ENCODE results near the gene DGKZ.

DGKZ gene

GRCh38 chr11:46397526-46397925 lies 50.3 kb downstream of the DGKZ start:
- no peak for FAIRE-seq

GRCh38 chr11:46402957-46403902 lies 56.0 kb downstream of the DGKZ start:
- no peak for FAIRE-seq

DNA sequence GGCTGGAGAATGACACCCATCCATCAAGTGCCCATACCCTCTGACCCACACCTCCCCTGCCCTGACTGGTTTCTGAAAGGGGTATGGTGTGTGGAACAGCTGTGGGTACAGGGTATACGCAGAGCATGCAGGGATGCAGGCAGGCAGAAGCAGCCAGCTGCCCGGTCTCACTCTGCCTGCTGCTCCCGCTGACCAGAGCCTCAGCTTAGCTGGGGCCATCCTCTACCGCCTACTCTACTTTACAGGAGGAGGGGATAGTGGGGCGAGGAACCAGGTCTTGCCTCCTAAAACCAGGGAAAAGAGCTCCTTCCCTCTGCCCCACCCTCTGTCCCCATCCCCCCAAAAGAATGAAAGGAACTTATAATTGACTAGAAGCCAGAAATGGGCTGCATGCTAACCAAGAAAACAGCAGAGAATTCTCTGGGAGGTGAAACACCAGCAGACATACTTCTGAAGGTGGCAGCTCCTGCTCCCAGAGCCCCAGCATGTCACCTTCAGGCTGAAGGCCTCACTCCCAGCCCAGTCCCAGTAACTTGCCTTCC lies 57.3 kb downstream of the DGKZ start:
- FAIRE-seq = no peak

- no peak for FAIRE-seq
Observed at GRCh38 chr11:46407635-46408034, 60.4 kb downstream of the DGKZ start.

- no peak for FAIRE-seq
Observed at GRCh38 chr11:46408407-46408986, 61.2 kb downstream of the DGKZ start.

GRCh38 chr11:46410021-46410420 lies 62.8 kb downstream of the DGKZ start:
- FAIRE-seq = no peak

- FAIRE-seq = no peak
Observed at GRCh38 chr11:46413760-46414465, 66.7 kb downstream of the DGKZ start.

DNA sequence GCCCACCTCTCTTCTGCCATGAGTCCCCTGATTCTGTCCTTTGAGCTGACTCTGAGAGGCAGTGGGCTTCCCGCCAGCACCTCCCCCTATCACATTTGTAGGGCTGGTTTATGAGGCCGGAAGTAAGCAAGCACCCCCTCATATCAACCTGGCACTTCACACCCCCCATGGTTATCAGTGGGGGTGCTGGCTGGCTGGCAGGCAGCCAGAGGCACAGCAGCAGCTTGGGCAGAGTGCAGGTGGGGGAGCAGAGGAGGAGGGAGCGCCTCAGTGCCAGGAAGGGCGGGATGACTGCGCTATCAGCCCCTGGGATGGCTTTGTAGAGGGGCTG lies 67.2 kb downstream of the DGKZ start:
- FAIRE-seq = no peak

DNA sequence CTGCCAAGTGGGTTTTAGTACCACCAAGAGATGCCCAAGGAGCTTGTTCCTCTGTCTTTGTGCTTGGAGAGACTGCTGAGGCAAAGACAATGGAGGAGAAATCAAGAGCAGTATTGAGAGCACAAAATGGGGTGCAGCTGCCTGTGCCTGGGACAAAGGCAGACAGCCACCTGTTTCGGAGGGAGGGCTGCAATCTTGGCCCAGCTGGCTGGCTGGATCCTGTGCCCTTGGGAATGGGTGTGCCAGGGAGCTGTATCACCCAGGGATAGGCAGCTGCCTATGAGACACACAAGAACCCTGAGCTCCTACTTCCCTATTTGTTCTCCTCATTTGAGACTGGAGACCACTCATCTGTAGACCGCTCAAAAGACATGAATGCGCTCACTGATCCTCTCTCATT lies 67.6 kb downstream of the DGKZ start:
- FAIRE-seq = no peak

DNA sequence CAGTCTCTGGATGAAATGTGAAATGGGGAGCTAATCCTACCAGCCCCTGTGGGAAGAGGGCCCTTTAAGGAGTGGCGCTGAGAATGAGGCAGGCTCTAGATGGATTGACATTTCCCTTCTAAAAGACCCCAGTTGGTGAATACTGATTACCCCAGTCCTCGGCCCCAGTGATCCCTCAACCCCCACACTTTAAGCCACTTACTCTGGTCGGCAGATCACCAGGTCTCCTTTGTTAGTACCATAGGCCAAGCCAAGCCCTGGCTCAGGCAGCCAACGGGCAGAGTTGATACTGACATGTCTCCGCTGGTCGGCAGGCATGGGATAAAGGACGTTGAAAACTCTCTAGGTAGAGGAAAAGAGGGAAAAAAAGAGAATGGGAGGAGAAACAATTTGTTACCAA lies 70.4 kb downstream of the DGKZ start:
- no peak for FAIRE-seq

DNA sequence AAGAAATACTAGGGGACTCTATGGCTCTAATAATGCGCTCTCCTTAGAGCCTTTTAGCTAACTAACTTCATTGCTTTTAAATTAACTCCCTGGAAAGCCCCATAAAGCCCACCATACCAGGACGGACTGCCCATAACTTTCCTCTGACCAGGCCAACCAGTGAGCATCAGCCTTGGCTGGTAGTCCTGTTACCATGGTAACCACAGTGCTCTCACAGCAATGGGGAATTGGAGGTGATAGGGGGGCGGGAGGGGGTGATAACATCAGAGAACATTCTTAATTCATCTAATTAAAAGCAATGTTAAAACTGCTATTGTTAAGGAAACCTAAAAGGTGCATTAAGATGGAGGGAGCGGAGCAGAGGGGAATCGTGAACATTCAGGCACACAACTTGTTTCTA lies 71.5 kb downstream of the DGKZ start:
- no peak for FAIRE-seq

DNA sequence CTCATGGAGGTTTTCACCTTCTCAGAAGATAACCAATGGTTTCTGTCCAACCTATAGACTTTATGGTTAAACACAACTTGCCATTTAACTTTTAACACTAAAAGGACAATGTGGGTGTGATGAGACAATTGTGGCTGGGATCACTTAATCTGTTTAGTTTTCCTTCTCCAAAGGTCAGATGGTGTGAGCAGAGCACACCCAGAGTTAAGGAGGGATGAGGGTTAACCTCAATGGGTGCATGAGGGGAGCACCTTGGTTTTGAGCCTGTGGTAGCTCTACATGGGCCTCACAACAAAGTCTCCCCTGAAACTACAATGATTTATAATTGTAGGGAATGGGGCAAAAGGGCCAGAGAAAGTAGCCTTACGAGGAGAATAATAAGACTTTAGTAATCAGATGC lies 73.2 kb downstream of the DGKZ start:
- FAIRE-seq = no peak

- FAIRE-seq = no peak
Observed at GRCh38 chr11:46421257-46421880, 74.1 kb downstream of the DGKZ start.

DNA sequence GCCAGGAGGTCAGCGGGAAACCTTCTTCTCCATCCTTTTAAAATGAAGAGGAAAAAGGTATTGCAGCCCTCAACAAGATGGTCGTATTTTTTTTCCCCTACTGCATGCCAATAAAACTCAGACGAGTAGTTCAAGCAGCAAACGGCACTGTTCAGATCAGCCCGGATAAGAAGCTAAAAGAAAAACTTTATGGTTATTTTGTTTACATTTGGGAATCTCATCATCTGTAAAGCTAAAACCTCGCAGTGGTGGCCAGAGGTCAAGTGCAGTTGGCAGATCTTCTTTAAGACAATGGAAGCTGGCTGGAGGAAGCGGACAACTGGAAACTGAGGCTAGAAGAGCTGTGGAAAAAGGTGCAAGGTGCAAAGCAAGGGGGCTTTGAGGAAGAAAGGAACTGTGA lies 75.3 kb downstream of the DGKZ start:
- no peak for FAIRE-seq

GRCh38 chr11:46426233-46426991 lies 79.1 kb downstream of the DGKZ start:
- no peak for FAIRE-seq

- FAIRE-seq = no peak
Observed at GRCh38 chr11:46427364-46427763, 80.1 kb downstream of the DGKZ start.

DNA sequence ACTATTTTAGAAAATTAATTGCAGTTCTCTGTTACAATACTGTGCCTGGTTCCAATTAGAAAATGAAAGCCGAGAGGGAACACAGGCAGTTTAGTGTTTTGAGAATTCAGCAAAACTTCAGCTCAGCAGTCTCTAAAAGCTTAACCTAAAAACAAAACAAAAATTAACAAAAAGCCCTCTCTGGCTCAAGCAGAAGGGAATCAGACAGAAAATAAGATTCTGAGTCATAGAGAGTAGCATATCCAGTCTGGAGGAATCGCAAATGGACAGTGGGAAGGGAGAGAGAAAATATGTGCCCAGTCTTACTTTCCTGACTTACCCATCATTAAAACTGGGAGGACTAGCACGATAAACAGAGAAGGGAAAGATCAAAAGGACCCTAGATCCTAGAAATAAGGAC lies 82.5 kb downstream of the DGKZ start:
- no peak for FAIRE-seq
